CD14-positive monocyte (primary cell): ENCODE results near the gene PIGR. TPM values are rescaled to one million over a fixed set of nuclear protein-coding genes. Genes with fewer than 3 reads are reported as not detected.
A peak's percentile ranks its signal among the peaks of the same experiment; 100 is the strongest.

ENCODE experiments used
- DNase-seq, 3 donors: peaks; one replicate each; pipeline ENCODE4 v3.0.0-alpha.2; 2011 to 2022
- H2AFZ ChIP-seq: 2 replicates; pipeline ENCODE4 v1.6.0; 2012; ENCODE audit warnings: mild to moderate bottlenecking, low read depth, low read length, inconsistent platforms; ENCODE audit not compliant: insufficient read depth, poor library complexity, severe bottlenecking
- H3K27ac ChIP-seq, 2 donors: 1 replicate in 1 of 2; 2 replicates in 1 of 2; pipeline ENCODE4 v1.5.1; 2012 to 2013; ENCODE audit warnings: low read length in 2 of 2, control low read depth in 1 of 2, inconsistent platforms in 1 of 2, low read depth in 1 of 2, mild to moderate bottlenecking in 1 of 2
- H3K27me3 ChIP-seq, 2 donors: one replicate each; pipeline versions ENCODE4 v1.6.0 to v1.6.1; 2011 to 2013; ENCODE audit warnings: low read length in 2 of 2; ENCODE audit not compliant: control insufficient read depth in 2 of 2, insufficient read depth in 2 of 2
- H3K36me3 ChIP-seq, 2 donors: replicated peaks in 1 of 2; 1 replicate in 1 of 2; 2 replicates in 1 of 2; pipeline versions ENCODE4 v1.5.1 to v1.6.1; 2012 to 2013; ENCODE audit warnings: low read length in 2 of 2, control low read depth in 1 of 2, inconsistent platforms in 1 of 2, mild to moderate bottlenecking in 1 of 2; ENCODE audit not compliant: insufficient read depth in 2 of 2, control insufficient read depth in 1 of 2
- H3K4me1 ChIP-seq, 2 donors: 1 replicate in 1 of 2; 2 replicates in 1 of 2; pipeline versions ENCODE4 v1.5.1 to v1.6.1; 2012 to 2013; ENCODE audit warnings: low read length in 2 of 2, control low read depth in 1 of 2, inconsistent platforms in 1 of 2, mild to moderate bottlenecking in 1 of 2, moderate library complexity in 1 of 2; ENCODE audit not compliant: insufficient read depth in 2 of 2, control insufficient read depth in 1 of 2
- H3K4me2 ChIP-seq: replicated peaks from 2 replicates; pipeline ENCODE3; 2012; ENCODE audit warnings: low read length, moderate library complexity, mild to moderate bottlenecking; ENCODE audit not compliant: poor library complexity, severe bottlenecking; ENCODE audit errors: extremely low read depth
- H3K4me3 ChIP-seq, 3 experiments: fragments of 200-600 bp in 1 of 3; sonication (generic) in 1 of 3; replicated peaks in 1 of 3; 1 replicate in 2 of 3; 2 replicates in 1 of 3; pipeline ENCODE4 v1.5.1; 2011 to 2013; ENCODE audit warnings: low read length in 3 of 3, mild to moderate bottlenecking in 3 of 3, control low read depth in 2 of 3, low read depth in 2 of 3, inconsistent platforms in 1 of 3, moderate library complexity in 1 of 3
- H3K79me2 ChIP-seq: 2 replicates; pipeline ENCODE4 v1.6.0; 2012; ENCODE audit warnings: mild to moderate bottlenecking, control low read depth, inconsistent platforms, low read length, moderate library complexity; ENCODE audit not compliant: insufficient read depth
- H3K9ac ChIP-seq: 2 replicates; pipeline ENCODE4 v1.6.0; 2017; ENCODE audit warnings: low read length, mild to moderate bottlenecking; ENCODE audit not compliant: insufficient read depth, poor library complexity, severe bottlenecking
- H3K9me3 ChIP-seq, 2 donors: replicated peaks in 1 of 2; 1 replicate in 1 of 2; 2 replicates in 1 of 2; pipeline versions ENCODE4 v1.5.1 to v1.6.1; 2012 to 2013; ENCODE audit warnings: low read length in 2 of 2, control low read depth in 1 of 2; ENCODE audit not compliant: control insufficient read depth in 1 of 2, insufficient read depth in 1 of 2
- H4K20me1 ChIP-seq: 2 replicates; pipeline ENCODE4 v1.6.0; 2012; ENCODE audit warnings: mild to moderate bottlenecking, low read length, control low read depth, moderate library complexity; ENCODE audit not compliant: insufficient read depth
- H3K27ac Mint-ChIP-seq, 7 donors: one replicate each; pipeline ENCODE4 v1.8.0; 2020; ENCODE audit warnings: mild to moderate bottlenecking in 7 of 7, mixed read lengths in 7 of 7, moderate library complexity in 6 of 7, inconsistent platforms in 2 of 7
- H3K27me3 Mint-ChIP-seq, 3 donors: one replicate each; pipeline ENCODE4 v1.8.0; 2021 to 2022; ENCODE audit warnings: low read depth in 3 of 3, mild to moderate bottlenecking in 3 of 3, mixed read lengths in 3 of 3, moderate library complexity in 3 of 3, inconsistent platforms in 1 of 3
- H3K36me3 Mint-ChIP-seq, 2 donors: one replicate each; pipeline ENCODE4 v1.8.0; 2020; ENCODE audit warnings: mixed read lengths in 2 of 2, inconsistent platforms in 1 of 2, mild to moderate bottlenecking in 1 of 2
- H3K4me1 Mint-ChIP-seq: one replicate; pipeline ENCODE4 v1.8.0; 2020; ENCODE audit warnings: mild to moderate bottlenecking, mixed read lengths
- H3K4me3 Mint-ChIP-seq, 2 donors: one replicate each; pipeline ENCODE4 v1.8.0; 2020; ENCODE audit warnings: mild to moderate bottlenecking in 2 of 2, mixed read lengths in 2 of 2, moderate library complexity in 1 of 2
- H3K9me3 Mint-ChIP-seq, 7 donors: one replicate each; pipeline ENCODE4 v1.8.0; 2020 to 2022; ENCODE audit warnings: mixed read lengths in 7 of 7, mild to moderate bottlenecking in 6 of 7, moderate library complexity in 6 of 7, inconsistent platforms in 2 of 7
- WGBS: methylation state at CpG from one replicate; pipeline ENCODE4 v1.1.5; 2013; ENCODE audit warnings: missing lambda C conversion rate; ENCODE audit not compliant: insufficient coverage; 5-methylcytosine and 5-hydroxymethylcytosine counted together
- intact Hi-C, 2 donors: fragments of 100-400 bp; cut with micrococcal nuclease; formaldehyde crosslinking; loops; one replicate each; pipeline versions ENCODE4 v1.15.0 to v1.15.1; 2023
- polyA plus RNA-seq, 3 donors: library from polyadenylated mRNA; depleted of rRNA in 1 of 3; unstranded in 2 of 3; stranded (reverse) in 1 of 3; fragments of 300-500 nt in 2 of 3; fragments of >200 nt in 1 of 3; fragmentation: Illumina TruSeq in 2 of 3; gene quantifications; 1 replicate in 2 of 3; 2 replicates in 1 of 3; pipeline ENCODE4 v1.2.3, GENCODE V29; 2012 to 2021
- TF ChIP-seq, protein P1 (sequence below): fragments of 200-600 bp; IDR thresholded peaks from one replicate; pipeline ENCODE4 v1.8.0; 2022; ENCODE audit warnings: antibody characterized with exemption, mild to moderate bottlenecking

PIGR gene
- polyA plus RNA-seq, 3 donors = 0.01 TPM; not detected in 2

- peaks cover 10 to 19% of the 10 kb centered on the region in 2 donors for H3K4me1 ChIP-seq
- H3K9me3 ChIP-seq = no peaks in the 10 kb centered on the region
- H3K27ac ChIP-seq = no peak overlapping the region
- H3K27ac Mint-ChIP-seq = no peak overlapping the region
- H3K4me1 Mint-ChIP-seq = peaks cover 21% of the 10 kb centered on the region
- 96% methylated on average over 19 of the region's 23 CpGs for WGBS
- intact Hi-C loops = no loop called here
- DNase-seq = no peak
- H3K27me3 Mint-ChIP-seq = peaks cover 31 to 48% (median 33%) of the 10 kb centered on the region in 3 donors
- no peaks in the 10 kb centered on the region for H3K36me3 ChIP-seq
- peaks cover 0 to 14% of the 10 kb centered on the region in 2 donors for H3K36me3 Mint-ChIP-seq
- H3K9me3 Mint-ChIP-seq = peaks cover 0 to 17% (median 2%) of the 10 kb centered on the region in 7 donors
- TF ChIP-seq, protein P1, sequence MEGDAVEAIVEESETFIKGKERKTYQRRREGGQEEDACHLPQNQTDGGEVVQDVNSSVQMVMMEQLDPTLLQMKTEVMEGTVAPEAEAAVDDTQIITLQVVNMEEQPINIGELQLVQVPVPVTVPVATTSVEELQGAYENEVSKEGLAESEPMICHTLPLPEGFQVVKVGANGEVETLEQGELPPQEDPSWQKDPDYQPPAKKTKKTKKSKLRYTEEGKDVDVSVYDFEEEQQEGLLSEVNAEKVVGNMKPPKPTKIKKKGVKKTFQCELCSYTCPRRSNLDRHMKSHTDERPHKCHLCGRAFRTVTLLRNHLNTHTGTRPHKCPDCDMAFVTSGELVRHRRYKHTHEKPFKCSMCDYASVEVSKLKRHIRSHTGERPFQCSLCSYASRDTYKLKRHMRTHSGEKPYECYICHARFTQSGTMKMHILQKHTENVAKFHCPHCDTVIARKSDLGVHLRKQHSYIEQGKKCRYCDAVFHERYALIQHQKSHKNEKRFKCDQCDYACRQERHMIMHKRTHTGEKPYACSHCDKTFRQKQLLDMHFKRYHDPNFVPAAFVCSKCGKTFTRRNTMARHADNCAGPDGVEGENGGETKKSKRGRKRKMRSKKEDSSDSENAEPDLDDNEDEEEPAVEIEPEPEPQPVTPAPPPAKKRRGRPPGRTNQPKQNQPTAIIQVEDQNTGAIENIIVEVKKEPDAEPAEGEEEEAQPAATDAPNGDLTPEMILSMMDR = no peak
- H2AFZ ChIP-seq = no peak overlapping the region
- H3K27me3 ChIP-seq = peaks cover 30 to 34% of the 10 kb centered on the region in 2 donors
- no peak overlapping the region for H3K4me3 ChIP-seq
- no peaks in the 10 kb centered on the region for H3K79me2 ChIP-seq
- H4K20me1 ChIP-seq = no peaks in the 10 kb centered on the region
- H3K9ac ChIP-seq = no peak overlapping the region
- no peak overlapping the region for H3K4me2 ChIP-seq
- H3K4me3 Mint-ChIP-seq = peak overlapping the region in 1 of 2 donors; percentile 77
Measured at GRCh38 chr1:206907304-206907991, 38.8 kb downstream of the PIGR start.

GRCh38 chr1:206905295-206906164 is 40.7 kb downstream of the PIGR start:
- H2AFZ ChIP-seq = no peak overlapping the region
- no peaks in the 10 kb centered on the region for H3K79me2 ChIP-seq
- no peak overlapping the region for H3K27ac ChIP-seq
- peaks cover 25 to 29% of the 10 kb centered on the region in 2 donors for H3K27me3 ChIP-seq
- no peaks in the 10 kb centered on the region for H3K9me3 ChIP-seq
- H3K27me3 Mint-ChIP-seq = peaks cover 25 to 37% (median 28%) of the 10 kb centered on the region in 3 donors
- 83% methylated on average over 1 of the region's 4 CpGs for WGBS
- no peaks in the 10 kb centered on the region for H3K36me3 ChIP-seq
- peaks cover 10 to 19% of the 10 kb centered on the region in 2 donors for H3K4me1 ChIP-seq
- H3K4me3 Mint-ChIP-seq = no peak overlapping the region
- DNase-seq = no peak
- peak overlapping the region in 3 of 7 donors; percentile 10 to 68 (median 34) for H3K27ac Mint-ChIP-seq
- H3K9ac ChIP-seq = no peak overlapping the region
- TF ChIP-seq, protein P1 = no peak
- H3K4me3 ChIP-seq = no peak overlapping the region
- peaks cover 0 to 14% of the 10 kb centered on the region in 2 donors for H3K36me3 Mint-ChIP-seq
- peaks cover 0 to 17% (median 2%) of the 10 kb centered on the region in 7 donors for H3K9me3 Mint-ChIP-seq
- intact Hi-C loops = no loop called here
- H3K4me1 Mint-ChIP-seq = peaks cover 19% of the 10 kb centered on the region
- no peaks in the 10 kb centered on the region for H4K20me1 ChIP-seq
- H3K4me2 ChIP-seq = no peak overlapping the region
